HG02610 (cell line): ENCODE measurements around the gene MREG.
"Not testable (repeated sequence)": the region's sequence is repeated elsewhere in the genome, so short reads cannot be mapped to it uniquely, and the experiment has no call there.

Experiments used
- ATAC-seq: cut with Tn5 transposase; IDR thresholded peaks from one replicate; pipeline ENCODE4 v1.9.1; 2021; ENCODE audit warnings: mild to moderate bottlenecking, moderate library complexity; ENCODE audit not compliant: unreplicated experiment

MREG gene

GRCh38 chr2:216021768-216022565 lies 8.6 kb upstream of the MREG start:
- ATAC-seq: no peak

GRCh38 chr2:216018709-216019108 lies 5.4 kb upstream of the MREG start:
- ATAC-seq: no peak

GRCh38 chr2:216017365-216017764 lies 4.0 kb upstream of the MREG start:
- peak; percentile 46 for ATAC-seq

- ATAC-seq: no peak
Measured at GRCh38 chr2:216016581-216016980, 3.2 kb upstream of the MREG start.

GRCh38 chr2:216015722-216016464 lies 2.5 kb upstream of the MREG start:
- ATAC-seq: peak; percentile 84

DNA sequence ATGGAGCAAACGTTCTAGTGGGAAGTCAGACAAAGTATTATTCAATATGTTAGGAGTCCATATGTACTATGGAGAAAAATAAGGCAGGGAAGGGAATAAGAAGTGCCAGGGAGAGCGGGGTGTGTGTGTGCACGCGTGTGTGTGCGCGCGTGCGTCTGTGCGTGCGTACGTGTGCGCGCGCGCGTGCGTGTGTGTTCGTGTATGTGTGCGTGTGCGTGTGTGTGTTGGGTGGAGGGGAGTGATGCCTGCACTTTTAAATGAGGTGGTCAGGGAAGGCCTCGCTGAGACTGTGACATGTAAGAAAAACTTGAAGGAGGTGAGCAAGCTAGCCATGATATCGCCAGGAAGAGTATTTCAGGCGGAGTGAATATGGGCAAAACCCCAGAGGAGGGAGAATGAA lies 1.6 kb upstream of the MREG start:
- ATAC-seq: no peak

DNA sequence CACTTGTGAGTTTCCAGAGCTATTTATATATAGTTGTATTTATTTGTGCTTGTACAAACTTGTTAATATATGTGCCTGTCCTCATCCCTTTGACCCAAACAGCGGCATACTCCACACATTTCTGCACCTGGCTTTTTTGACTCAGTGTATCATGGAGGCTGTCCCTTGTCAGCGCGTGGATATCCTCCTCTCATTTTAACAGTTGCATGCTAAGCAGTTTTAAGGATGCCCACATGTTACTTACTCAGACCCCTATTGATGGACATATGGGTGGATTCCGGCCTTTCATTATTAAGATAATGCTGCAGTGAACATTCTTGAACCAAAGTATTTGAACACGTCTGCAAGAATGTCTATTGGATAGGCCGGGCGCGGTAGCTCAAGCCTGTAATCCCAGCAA lies 655 bp upstream of the MREG start:
- ATAC-seq: no peak

GRCh38 chr2:216012830-216013079 lies 596 bp downstream of the MREG start:
- ATAC-seq: no peak

- ATAC-seq: no peak
Measured at GRCh38 chr2:216012133-216012829, 1.1 kb downstream of the MREG start.

DNA sequence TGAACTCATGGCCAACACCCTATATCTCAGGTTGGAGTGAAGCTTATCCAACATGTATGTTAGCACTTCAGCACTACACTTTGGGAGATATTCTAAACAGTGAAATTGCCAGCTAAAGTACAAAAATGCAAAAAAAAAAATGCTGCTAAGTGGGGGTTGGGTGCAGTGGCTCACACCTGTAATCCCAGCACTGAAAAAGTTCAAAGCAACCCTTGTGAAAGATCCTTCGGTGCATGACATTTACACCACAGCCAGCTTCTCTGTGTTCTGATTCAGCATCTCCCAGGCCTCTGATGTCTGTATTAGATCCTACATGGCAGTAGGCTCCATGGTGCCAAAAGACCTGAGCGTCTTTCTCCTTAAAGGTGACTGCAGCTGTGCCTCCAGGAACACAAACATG lies 4.1 kb downstream of the MREG start:
- not testable (repeated sequence) for ATAC-seq

DNA sequence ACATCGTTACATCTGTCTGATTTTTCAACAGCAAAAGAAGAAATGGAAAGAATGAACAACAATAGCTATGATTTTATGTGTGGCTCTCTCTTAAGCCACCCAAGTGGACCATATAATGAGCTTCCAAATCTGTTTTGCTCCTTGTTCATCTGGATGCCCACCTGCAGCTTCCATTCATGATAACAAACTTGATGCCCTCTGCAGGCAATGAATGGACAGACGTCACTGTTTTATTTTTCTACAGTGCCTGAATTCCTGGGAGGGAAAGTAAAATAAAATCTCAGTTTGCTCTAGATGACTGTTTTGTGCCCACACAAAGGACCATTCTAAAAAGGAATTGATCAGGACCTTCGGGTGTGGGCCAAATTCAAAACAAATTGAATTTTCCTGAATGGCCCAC lies 5.0 kb downstream of the MREG start:
- ATAC-seq: no peak

DNA sequence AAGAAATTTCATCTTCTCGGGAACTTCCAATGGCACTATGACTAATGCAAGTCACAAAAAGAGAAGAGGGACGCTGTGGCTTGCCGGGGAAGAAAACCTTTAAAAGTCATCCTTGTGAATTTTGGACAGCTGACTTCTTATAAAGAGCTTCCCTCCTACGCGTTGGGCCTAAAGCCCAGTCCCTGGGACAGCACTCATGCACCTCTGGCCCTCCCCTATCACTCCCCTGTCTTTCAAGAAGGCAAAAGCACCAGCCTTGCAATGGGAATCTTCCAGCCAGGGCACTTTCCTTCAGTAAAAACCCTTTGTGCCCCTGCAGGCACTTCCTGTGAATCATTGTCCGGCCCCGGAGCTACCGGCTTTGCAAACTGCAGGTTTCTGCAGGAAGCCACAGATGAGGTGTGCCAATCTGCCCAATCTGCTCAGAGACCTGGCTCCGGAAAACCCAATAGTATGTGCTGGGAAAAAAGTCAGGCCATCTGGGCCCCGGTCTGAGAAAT lies 7.1 kb downstream of the MREG start:
- peak; percentile 39 for ATAC-seq

DNA sequence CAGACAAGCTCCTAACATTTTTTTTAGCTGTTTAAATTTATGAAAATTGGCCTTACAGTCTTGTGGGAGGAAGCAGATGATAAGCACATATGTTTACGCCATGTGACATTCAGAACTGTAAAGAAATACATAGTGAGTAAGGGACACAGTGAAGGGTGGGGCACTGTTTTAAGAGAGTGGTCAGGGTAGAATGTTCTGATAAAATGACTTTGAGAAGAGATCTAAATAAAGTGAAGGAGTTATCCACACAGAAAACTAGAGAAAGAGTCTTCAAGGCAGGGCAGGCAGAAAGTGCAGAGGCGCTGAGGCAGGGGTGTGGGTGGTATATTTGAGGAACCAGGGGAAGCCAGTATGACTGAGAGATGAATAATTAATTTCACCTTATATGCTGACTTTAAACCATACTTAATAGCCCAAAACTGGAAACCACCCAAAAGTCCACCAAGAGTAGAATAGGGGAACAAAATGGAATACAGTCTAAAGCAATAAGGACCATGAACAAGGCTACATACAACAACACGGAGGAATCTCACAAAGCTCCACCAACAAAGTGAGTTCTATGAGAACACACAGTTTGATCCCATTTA lies 8.6 kb downstream of the MREG start:
- ATAC-seq: peak; percentile 37

GRCh38 chr2:216003876-216004696 lies 9.3 kb downstream of the MREG start:
- no peak for ATAC-seq

GRCh38 chr2:216002693-216003092 lies 10.7 kb downstream of the MREG start:
- ATAC-seq: no peak

- ATAC-seq: no peak
Measured at GRCh38 chr2:216002101-216002678, 11.2 kb downstream of the MREG start.

DNA sequence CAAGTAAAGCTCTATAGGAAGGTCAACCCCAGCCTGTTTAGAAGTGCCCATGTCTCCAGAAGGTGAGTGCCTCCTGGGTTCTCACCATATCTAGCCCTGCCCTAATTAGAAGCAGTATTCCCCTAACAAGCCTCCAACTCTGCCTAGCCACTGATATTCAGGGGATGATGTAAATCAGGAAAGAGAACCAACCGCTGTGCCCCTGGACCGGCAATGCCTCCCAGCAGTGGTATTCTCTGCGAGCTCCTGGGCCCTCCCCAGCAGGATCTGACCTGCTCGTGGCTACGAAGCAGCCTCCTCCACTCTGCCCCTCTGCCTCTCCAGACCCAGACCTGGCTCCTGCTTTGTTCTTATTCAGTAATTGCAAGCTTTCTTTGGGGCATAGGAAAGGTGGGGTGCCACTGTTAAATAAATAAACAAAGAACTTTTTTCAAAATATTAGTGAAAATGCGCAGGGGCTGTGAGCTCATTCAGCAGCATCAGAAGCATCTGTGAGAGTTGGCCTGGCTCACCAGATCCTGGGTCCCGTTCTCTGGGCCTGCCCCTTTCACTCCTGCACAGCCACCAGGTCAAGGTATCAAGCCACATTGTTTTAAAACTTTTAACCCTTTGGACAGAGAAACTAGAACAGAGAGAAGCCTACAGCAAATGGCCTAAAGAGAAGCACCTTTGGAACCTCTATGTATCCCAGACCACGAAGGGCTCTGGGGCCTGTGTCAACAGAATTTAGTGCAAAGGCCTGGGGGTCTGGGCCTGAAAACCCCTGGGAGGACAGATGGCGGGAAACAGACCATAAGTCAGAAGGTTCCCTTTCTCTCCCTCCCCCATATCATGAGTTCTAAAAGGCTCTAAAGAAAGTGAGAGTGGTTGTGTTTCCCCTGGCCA lies 11.9 kb downstream of the MREG start:
- ATAC-seq: peak; percentile 36

GRCh38 chr2:215998636-215999035 lies 14.7 kb downstream of the MREG start:
- no peak for ATAC-seq

GRCh38 chr2:215997219-215997618 lies 16.1 kb downstream of the MREG start:
- ATAC-seq: no peak
